Panc1 (cell line): ENCODE results near the gene E2F2. TPM values are rescaled to one million over a fixed set of nuclear protein-coding genes. Genes with fewer than 3 reads are reported as not detected.

Experiments used
- ATAC-seq: fragments of 200-7000 bp; cut with Tn5 transposase; 2 replicates; pipeline ENCODE4 v1.9.1; 2020; ENCODE audit warnings: mild to moderate bottlenecking, moderate library complexity
- BruUV-seq: library from RNA; stranded (reverse); fragments of 400-500 nt; replicated peaks from 2 replicates; lab custom pipeline; 2021; lab: Mats Ljungman, UMichigan
- CTCF ChIA-PET: fragments of 300-600 bp; sonication (Branson Sonifier 250); formaldehyde crosslinking; loops from one replicate; lab custom pipeline; 2022; ENCODE audit warnings: antibody characterized with exemption; lab: Charles Lee
- POLR2A ChIA-PET: fragments of 300-600 bp; sonication (Branson Sonifier 250); formaldehyde crosslinking; loops from one replicate; lab custom pipeline; 2022; ENCODE audit warnings: antibody characterized with exemption; lab: Charles Lee
- DNase-seq: peaks from one replicate; pipeline ENCODE4 v3.0.0-alpha.2; 2010; ENCODE audit warnings: low read depth, low spot score
- H3K27ac ChIP-seq: 2 replicates; pipeline ENCODE4 v1.5.1; 2011; ENCODE audit warnings: mild to moderate bottlenecking, low read length, inconsistent platforms
- H3K27me3 ChIP-seq: fragments of 200-500 bp; sonication (Bioruptor generic); 2 replicates; pipeline ENCODE4 v1.6.0; 2014; ENCODE audit warnings: low read length, inconsistent platforms; ENCODE audit not compliant: control insufficient read depth, insufficient read depth
- H3K36me3 ChIP-seq: fragments of 200-500 bp; sonication (Bioruptor generic); 2 replicates; pipeline ENCODE4 v1.5.1; 2014; ENCODE audit warnings: inconsistent platforms, mild to moderate bottlenecking, low read length, moderate library complexity; ENCODE audit not compliant: control insufficient read depth, insufficient read depth
- H3K4me1 ChIP-seq: 2 replicates; pipeline ENCODE4 v1.5.1; 2011; ENCODE audit warnings: inconsistent platforms, mild to moderate bottlenecking, low read length, moderate library complexity; ENCODE audit not compliant: control insufficient read depth, insufficient read depth
- H3K4me3 ChIP-seq, 2 experiments: 2 replicates each; pipeline ENCODE4 v1.5.1; 2011 to 2012; ENCODE audit warnings: low read depth in 2 of 2, low read length in 2 of 2, mild to moderate bottlenecking in 2 of 2, inconsistent platforms in 1 of 2, moderate library complexity in 1 of 2
- H3K9me3 ChIP-seq: fragments of 200-500 bp; sonication (Bioruptor generic); 2 replicates; pipeline ENCODE4 v1.5.1; 2014; ENCODE audit warnings: low read depth, mild to moderate bottlenecking, inconsistent platforms, low read length, moderate library complexity; ENCODE audit not compliant: control insufficient read depth, insufficient read depth
- POLR2AphosphoS5 ChIP-seq: IDR thresholded peaks from 2 replicates; pipeline ENCODE4 v1.6.1; 2012; ENCODE audit warnings: mild to moderate bottlenecking, low read depth, low read length, moderate library complexity
- SIN3A ChIP-seq: IDR thresholded peaks from 2 replicates; pipeline ENCODE4 v1.6.1; 2012; ENCODE audit warnings: low read depth, mild to moderate bottlenecking, low read length, moderate library complexity, borderline replicate concordance; ENCODE audit not compliant: insufficient read depth
- TCF7L2 ChIP-seq: IDR thresholded peaks from 2 replicates; pipeline ENCODE4 v1.6.1; 2011; ENCODE audit warnings: mild to moderate bottlenecking, low read depth, low read length, inconsistent platforms
- in situ Hi-C: cut with HindIII; loops from 2 replicates; pipeline ENCODE4 v1.10.0; 2016; ENCODE audit warnings: low sequenced_read_pairs, low pct_unique_long_range_greater_than_20kb
- intact Hi-C: fragments of 100-400 bp; cut with micrococcal nuclease; formaldehyde crosslinking; loops from one replicate; pipeline ENCODE4 v1.10.0; 2022; ENCODE audit not compliant: unreplicated experiment
- total RNA-seq: library from RNA; stranded (reverse); gene quantifications from one replicate; pipeline ENCODE4 v1.2.1, GENCODE V29; 2021; ENCODE audit not compliant: unreplicated experiment
- TF ChIP-seq, protein P1 (sequence below): fragments of 450-650 bp; IDR thresholded peaks from 2 replicates; pipeline ENCODE4 v1.5.1; 2017; ENCODE audit warnings: mild to moderate bottlenecking
- TF ChIP-seq, protein P2 (sequence below), 2 experiments: IDR thresholded peaks; 2 replicates each; pipeline ENCODE4 v1.6.1; 2011 to 2012; ENCODE audit warnings: low read depth in 2 of 2, control low read depth in 1 of 2, low read length in 1 of 2, mild to moderate bottlenecking in 1 of 2, moderate library complexity in 1 of 2; ENCODE audit not compliant: insufficient read depth in 1 of 2

Gene E2F2
- total RNA-seq, 1 experiment from 2014 or later = 9.5 TPM

DNA sequence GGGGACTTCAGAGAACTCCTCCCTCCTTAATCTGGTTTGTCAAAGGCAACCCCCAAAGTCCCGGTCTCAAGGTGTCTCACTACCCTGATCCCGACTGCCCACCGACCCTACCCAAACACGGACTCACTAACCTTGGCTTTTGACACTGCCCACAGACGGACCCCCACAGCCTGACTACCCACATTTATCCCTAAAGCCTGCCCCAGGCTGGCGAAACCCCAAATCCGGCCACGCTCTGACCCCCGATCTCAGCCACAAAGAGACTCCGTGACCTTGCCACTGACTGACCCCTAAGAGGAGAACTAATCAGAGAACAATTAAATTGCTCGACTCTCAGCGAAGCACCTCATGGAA, 23.1 kb upstream of the E2F2 start:
- H3K4me1 ChIP-seq = peaks cover 38% of the 10 kb centered on the region
- TF ChIP-seq, protein P1, sequence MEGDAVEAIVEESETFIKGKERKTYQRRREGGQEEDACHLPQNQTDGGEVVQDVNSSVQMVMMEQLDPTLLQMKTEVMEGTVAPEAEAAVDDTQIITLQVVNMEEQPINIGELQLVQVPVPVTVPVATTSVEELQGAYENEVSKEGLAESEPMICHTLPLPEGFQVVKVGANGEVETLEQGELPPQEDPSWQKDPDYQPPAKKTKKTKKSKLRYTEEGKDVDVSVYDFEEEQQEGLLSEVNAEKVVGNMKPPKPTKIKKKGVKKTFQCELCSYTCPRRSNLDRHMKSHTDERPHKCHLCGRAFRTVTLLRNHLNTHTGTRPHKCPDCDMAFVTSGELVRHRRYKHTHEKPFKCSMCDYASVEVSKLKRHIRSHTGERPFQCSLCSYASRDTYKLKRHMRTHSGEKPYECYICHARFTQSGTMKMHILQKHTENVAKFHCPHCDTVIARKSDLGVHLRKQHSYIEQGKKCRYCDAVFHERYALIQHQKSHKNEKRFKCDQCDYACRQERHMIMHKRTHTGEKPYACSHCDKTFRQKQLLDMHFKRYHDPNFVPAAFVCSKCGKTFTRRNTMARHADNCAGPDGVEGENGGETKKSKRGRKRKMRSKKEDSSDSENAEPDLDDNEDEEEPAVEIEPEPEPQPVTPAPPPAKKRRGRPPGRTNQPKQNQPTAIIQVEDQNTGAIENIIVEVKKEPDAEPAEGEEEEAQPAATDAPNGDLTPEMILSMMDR = no peak
- TF ChIP-seq TCF7L2 = no peak
- no peak for TF ChIP-seq POLR2AphosphoS5
- TF ChIP-seq SIN3A = no peak
- TF ChIP-seq, protein P2, sequence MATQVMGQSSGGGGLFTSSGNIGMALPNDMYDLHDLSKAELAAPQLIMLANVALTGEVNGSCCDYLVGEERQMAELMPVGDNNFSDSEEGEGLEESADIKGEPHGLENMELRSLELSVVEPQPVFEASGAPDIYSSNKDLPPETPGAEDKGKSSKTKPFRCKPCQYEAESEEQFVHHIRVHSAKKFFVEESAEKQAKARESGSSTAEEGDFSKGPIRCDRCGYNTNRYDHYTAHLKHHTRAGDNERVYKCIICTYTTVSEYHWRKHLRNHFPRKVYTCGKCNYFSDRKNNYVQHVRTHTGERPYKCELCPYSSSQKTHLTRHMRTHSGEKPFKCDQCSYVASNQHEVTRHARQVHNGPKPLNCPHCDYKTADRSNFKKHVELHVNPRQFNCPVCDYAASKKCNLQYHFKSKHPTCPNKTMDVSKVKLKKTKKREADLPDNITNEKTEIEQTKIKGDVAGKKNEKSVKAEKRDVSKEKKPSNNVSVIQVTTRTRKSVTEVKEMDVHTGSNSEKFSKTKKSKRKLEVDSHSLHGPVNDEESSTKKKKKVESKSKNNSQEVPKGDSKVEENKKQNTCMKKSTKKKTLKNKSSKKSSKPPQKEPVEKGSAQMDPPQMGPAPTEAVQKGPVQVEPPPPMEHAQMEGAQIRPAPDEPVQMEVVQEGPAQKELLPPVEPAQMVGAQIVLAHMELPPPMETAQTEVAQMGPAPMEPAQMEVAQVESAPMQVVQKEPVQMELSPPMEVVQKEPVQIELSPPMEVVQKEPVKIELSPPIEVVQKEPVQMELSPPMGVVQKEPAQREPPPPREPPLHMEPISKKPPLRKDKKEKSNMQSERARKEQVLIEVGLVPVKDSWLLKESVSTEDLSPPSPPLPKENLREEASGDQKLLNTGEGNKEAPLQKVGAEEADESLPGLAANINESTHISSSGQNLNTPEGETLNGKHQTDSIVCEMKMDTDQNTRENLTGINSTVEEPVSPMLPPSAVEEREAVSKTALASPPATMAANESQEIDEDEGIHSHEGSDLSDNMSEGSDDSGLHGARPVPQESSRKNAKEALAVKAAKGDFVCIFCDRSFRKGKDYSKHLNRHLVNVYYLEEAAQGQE (IDR thresholded peaks at IDR 0.05; ENCODE audit: insufficient read depth in 1 of 2, low read depth in 2 of 2, low read length in 1 of 2) = no peak

DNA sequence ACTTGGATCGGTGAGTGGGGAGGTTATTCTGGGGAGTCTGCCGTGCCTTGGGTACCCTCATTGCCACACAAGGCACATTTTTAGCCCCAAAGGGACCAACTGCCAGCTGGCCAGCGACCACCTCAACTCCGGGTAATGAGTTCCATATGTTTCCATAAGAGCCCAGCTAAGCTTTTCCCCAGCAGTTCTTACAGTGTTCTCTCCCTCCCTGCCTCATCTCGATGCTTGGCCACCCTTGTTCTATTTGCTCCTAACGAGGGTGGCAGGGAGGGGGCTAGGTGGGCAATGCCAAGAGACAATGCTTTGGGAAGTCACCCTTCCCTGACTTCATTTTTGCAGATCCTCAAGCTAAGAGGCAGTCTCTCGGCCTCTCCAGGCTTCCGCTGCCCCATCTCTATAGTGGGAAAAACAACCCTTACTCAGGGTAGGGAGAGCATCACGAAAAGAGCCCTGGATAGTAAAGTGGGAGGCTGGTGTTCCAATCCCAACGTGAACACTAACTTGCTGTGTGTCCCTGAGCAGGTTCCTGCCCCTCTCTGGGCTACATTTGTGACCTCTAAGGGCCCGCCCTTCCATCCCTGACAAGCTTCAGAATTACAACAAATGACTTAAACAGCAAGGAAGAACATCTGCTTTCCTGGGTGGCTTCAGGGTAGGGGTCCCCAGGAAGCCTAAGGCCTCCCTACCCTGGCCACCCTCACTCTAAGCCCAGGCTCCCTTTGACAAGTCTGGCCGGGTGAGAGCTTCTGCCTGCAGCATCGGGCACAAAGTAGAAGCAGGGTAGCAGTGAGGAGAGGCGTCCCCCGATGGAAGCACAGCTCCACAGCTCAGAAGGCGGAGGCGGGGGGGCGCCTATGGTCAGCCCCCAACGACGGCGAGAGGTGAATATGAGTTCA, 22.4 kb upstream of the E2F2 start:
- H3K27ac ChIP-seq = peak overlapping the region; percentile 88
- no peaks in the 10 kb centered on the region for H3K27me3 ChIP-seq
- DNase-seq (no peak), ATAC-seq (no peak)
- H3K4me3 ChIP-seq = peak overlapping the region; percentile 43 to 52
- POLR2A ChIA-PET = interaction anchor here (0.5 kb wide), 1 partner anchor 9 kb away, joined by 6 read pairs; no protein-coding TSS in a partner anchor
- peaks cover under 1% of the 10 kb centered on the region; the same call in 1 of the 2 replicates for H3K36me3 ChIP-seq
- no TSS peak for BruUV-seq
- peaks cover 38% of the 10 kb centered on the region for H3K4me1 ChIP-seq
- no peak for TF ChIP-seq SIN3A
- TF ChIP-seq, protein P1 = no peak
- no peak for TF ChIP-seq TCF7L2
- in situ Hi-C loops = no loop called here
- no peaks in the 10 kb centered on the region for H3K9me3 ChIP-seq
- CTCF ChIA-PET = interaction anchor here (1.0 to 3.8 kb wide), 4 partner anchors 81 to 191 kb away, joined by 4 to 12 read pairs (median 7); no protein-coding TSS in a partner anchor
- intact Hi-C loops = no loop called here

More for the DNA sequence above, 23.1 kb upstream of the E2F2 start:
- in situ Hi-C loops = no loop called here
- DNase-seq = no peak
- peaks cover 6% of the 10 kb centered on the region; the same call in 1 of the 2 replicates for H3K36me3 ChIP-seq
- BruUV-seq = no TSS peak
- ChIA-PET CTCF (interaction anchor here (0.9 to 1.9 kb wide), 5 partner anchors 13 to 191 kb away, joined by 3 to 7 read pairs (median 4); no protein-coding TSS in a partner anchor), POLR2A (interaction anchor here (0.5 to 0.7 kb wide), 3 partner anchors 9 to 160 kb away, joined by 3 to 6 read pairs (median 4); no protein-coding TSS in a partner anchor)
- H3K27me3 ChIP-seq = no peaks in the 10 kb centered on the region
- peak overlapping the region; percentile 43 to 52 for H3K4me3 ChIP-seq
- no peaks in the 10 kb centered on the region for H3K9me3 ChIP-seq
- peak overlapping the region; percentile 88 for H3K27ac ChIP-seq
- intact Hi-C loops = no loop called here
- ATAC-seq = no peak
